ENCODE data around the gene HSBP1L1.
"Not testable (repeated sequence)": the region's sequence is repeated elsewhere in the genome, so short reads cannot be mapped to it uniquely, and the experiment has no call there.

The HSBP1L1 gene

GRCh38 chr18:79944746-79945117, 19.7 kb upstream of the HSBP1L1 start:
- DNase-seq (ENCODE audit: low spot score) = no peak

GRCh38 chr18:79945118-79946042, 19.1 kb upstream of the HSBP1L1 start:
- no peak for DNase-seq (ENCODE audit: low spot score)

- no peak for DNase-seq (ENCODE audit: low spot score)
Observed at GRCh38 chr18:79947054-79947755, 17.2 kb upstream of the HSBP1L1 start.

- no peak for DNase-seq (ENCODE audit: low spot score)
Observed at GRCh38 chr18:79947881-79948610, 16.4 kb upstream of the HSBP1L1 start.

GRCh38 chr18:79948719-79949411, 15.6 kb upstream of the HSBP1L1 start:
- DNase-seq (ENCODE audit: low spot score) = no peak

- no peak for DNase-seq (ENCODE audit: low spot score)
Observed at GRCh38 chr18:79949697-79950487, 14.6 kb upstream of the HSBP1L1 start.

- DNase-seq (ENCODE audit: low spot score) = peak; percentile 31
Observed at GRCh38 chr18:79950515-79951341, 13.7 kb upstream of the HSBP1L1 start.

GRCh38 chr18:79951545-79952455, 12.6 kb upstream of the HSBP1L1 start, which contains the start of gene SLC66A2:
Gene SLC66A2 (minus strand): TSS chr18:79951653. CDS start chr18:79950926, 727 bp downstream.
- DNase-seq (ENCODE audit: low spot score) = peak; percentile 83

- no peak for DNase-seq (ENCODE audit: low spot score)
Observed at GRCh38 chr18:79952456-79952995, 11.9 kb upstream of the HSBP1L1 start.

- no peak for DNase-seq (ENCODE audit: low spot score)
Observed at GRCh38 chr18:79952996-79953559, 11.4 kb upstream of the HSBP1L1 start.

- no peak for DNase-seq (ENCODE audit: low spot score)
Observed at GRCh38 chr18:79953971-79954651, 10.3 kb upstream of the HSBP1L1 start.

- no peak for DNase-seq (ENCODE audit: low spot score)
Observed at GRCh38 chr18:79954791-79955190, 9.7 kb upstream of the HSBP1L1 start.

GRCh38 chr18:79955302-79956075, 9.0 kb upstream of the HSBP1L1 start:
- DNase-seq (ENCODE audit: low spot score) = no peak

GRCh38 chr18:79956276-79956675, 8.2 kb upstream of the HSBP1L1 start:
- DNase-seq (ENCODE audit: low spot score) = no peak

- DNase-seq (ENCODE audit: low spot score) = no peak
Observed at GRCh38 chr18:79958981-79959380, 5.5 kb upstream of the HSBP1L1 start.

- DNase-seq (ENCODE audit: low spot score) = not testable (repeated sequence)
Observed at GRCh38 chr18:79960161-79960801, 4.2 kb upstream of the HSBP1L1 start.
